SK-N-SH (cell line): ENCODE data around the gene CALCOCO1. TPM values are rescaled to one million over a fixed set of nuclear protein-coding genes. Genes with fewer than 3 reads are reported as not detected.

Experiments used
- CTCF ChIA-PET: fragments of 300-600, 350-600 bp; formaldehyde crosslinking; extraction: SDS; loops from one replicate; lab custom pipeline; 2021; lab: Yijun Ruan, JAX
- POLR2A ChIA-PET: fragments of 350-600 bp; sonication (Branson Sonifier 250); formaldehyde crosslinking; extraction: SDS; loops from one replicate; lab custom pipeline; 2020; ENCODE audit warnings: antibody characterized with exemption, inconsistent platforms; lab: Yijun Ruan, JAX
- DNase-seq: peaks from one replicate; pipeline ENCODE4 v3.0.0; 2012
- H2AFZ ChIP-seq: fragments of 200-600 bp; sonication (generic); 2 replicates; pipeline ENCODE4 v1.8.1; 2016; ENCODE audit warnings: antibody characterized with exemption, mild to moderate bottlenecking, low read depth
- H3F3A ChIP-seq: fragments of 200-600 bp; sonication (generic); replicated peaks from 2 replicates; pipeline ENCODE3; 2016; ENCODE audit warnings: antibody characterized with exemption, mild to moderate bottlenecking; ENCODE audit not compliant: insufficient read depth
- H3K27ac ChIP-seq, 2 experiments: fragments of 200-500 bp in 1 of 2; fragments of 200-600 bp in 1 of 2; sonication (Bioruptor generic) in 1 of 2; sonication (generic), shearing (Covaris generic) in 1 of 2; 2 replicates each; pipeline versions ENCODE4 v1.5.1 to v1.6.1; 2014 to 2016; ENCODE audit warnings: low read depth in 2 of 2, inconsistent platforms in 1 of 2, low read length in 1 of 2, mild to moderate bottlenecking in 1 of 2, mixed read lengths in 1 of 2
- H3K27me3 ChIP-seq: fragments of 200-600 bp; sonication (generic), shearing (Covaris generic); 2 replicates; pipeline ENCODE4 v1.6.1; 2016; ENCODE audit warnings: mixed run types; ENCODE audit not compliant: insufficient read depth
- H3K36me3 ChIP-seq, 2 experiments: fragments of 200-500 bp in 1 of 2; fragments of 200-600 bp in 1 of 2; sonication (Bioruptor generic) in 1 of 2; sonication (generic) in 1 of 2; replicated peaks in 1 of 2; 2 replicates each; pipeline versions ENCODE3 to v1.5.1; 2014 to 2016; ENCODE audit warnings: low read length in 1 of 2, mild to moderate bottlenecking in 1 of 2; ENCODE audit not compliant: insufficient read depth in 2 of 2, control insufficient read depth in 1 of 2
- H3K4me1 ChIP-seq, 2 experiments: fragments of 200-500 bp in 1 of 2; fragments of 200-600 bp in 1 of 2; sonication (Bioruptor generic) in 1 of 2; sonication (generic), shearing (Covaris generic) in 1 of 2; 2 replicates each; pipeline versions ENCODE4 v1.5.1 to v1.6.1; 2014 to 2016; ENCODE audit warnings: low read depth in 1 of 2, low read length in 1 of 2, mixed run types in 1 of 2; ENCODE audit not compliant: insufficient read depth in 2 of 2, control insufficient read depth in 1 of 2
- H3K4me2 ChIP-seq: fragments of 200-600 bp; sonication (generic), shearing (Covaris generic); 2 replicates; pipeline ENCODE4 v1.6.1; 2017; ENCODE audit warnings: mixed run types
- H3K4me3 ChIP-seq, 2 experiments: fragments of 200-500 bp in 1 of 2; fragments of 200-600 bp in 1 of 2; sonication (Bioruptor generic) in 1 of 2; sonication (generic), shearing (Covaris generic) in 1 of 2; 2 replicates each; pipeline versions ENCODE4 v1.5.1 to v1.8.1; 2014 to 2016; ENCODE audit warnings: low read depth in 2 of 2, inconsistent platforms in 1 of 2, low read length in 1 of 2, mild to moderate bottlenecking in 1 of 2, mixed read lengths in 1 of 2, moderate library complexity in 1 of 2
- H3K79me2 ChIP-seq: fragments of 200-600 bp; sonication (generic); 2 replicates; pipeline ENCODE4 v1.8.1; 2017; ENCODE audit warnings: mild to moderate bottlenecking; ENCODE audit not compliant: insufficient read depth
- H3K9ac ChIP-seq: fragments of 200-600 bp; sonication (generic); 2 replicates; pipeline ENCODE4 v1.6.1; 2017; ENCODE audit warnings: mixed run types
- H3K9me2 ChIP-seq: fragments of 200-600 bp; sonication (generic); 2 replicates; pipeline ENCODE4 v1.6.1; 2017; ENCODE audit warnings: mixed run types
- H3K9me3 ChIP-seq: fragments of 200-600 bp; sonication (generic); 2 replicates; pipeline ENCODE4 v1.6.1; 2017; ENCODE audit warnings: mixed run types, mild to moderate bottlenecking, moderate library complexity
- H4K20me1 ChIP-seq: fragments of 200-600 bp; sonication (generic); 2 replicates; pipeline ENCODE4 v1.6.1; 2017; ENCODE audit warnings: mild to moderate bottlenecking, mixed run types; ENCODE audit not compliant: insufficient read depth
- MXI1 ChIP-seq: IDR thresholded peaks from 2 replicates; pipeline ENCODE4 v1.6.1; 2012; ENCODE audit warnings: mild to moderate bottlenecking, low read depth, low read length, improper control_type of control experiment
- RAD21 ChIP-seq: IDR thresholded peaks from 2 replicates; pipeline ENCODE4 v1.6.1; 2012; ENCODE audit warnings: mild to moderate bottlenecking, low read length
- RXRA ChIP-seq: IDR thresholded peaks from 2 replicates; pipeline ENCODE4 v1.4.0; 2012; ENCODE audit warnings: low read depth, mild to moderate bottlenecking, borderline replicate concordance
- SMC3 ChIP-seq: IDR thresholded peaks from 2 replicates; pipeline ENCODE4 v1.6.1; 2012; ENCODE audit warnings: low read depth, low read length, improper control_type of control experiment
- WGBS: methylation state at CpG from one replicate; pipeline ENCODE4 v1.1.6; 2017; ENCODE audit warnings: low lambda C conversion rate; 5-methylcytosine and 5-hydroxymethylcytosine counted together
- polyA plus RNA-seq, 3 experiments: library from polyadenylated mRNA; depleted of rRNA; stranded (reverse); fragments of >200 nt; gene quantifications; 2 replicates each; pipeline ENCODE4 v1.2.3, GENCODE V29; 2012
- TF ChIP-seq, protein P1 (sequence below): IDR thresholded peaks from 2 replicates; pipeline ENCODE4 v1.4.0; 2012; ENCODE audit warnings: low read depth, borderline replicate concordance
- TF ChIP-seq, protein P2 (sequence below): fragments of 200-600 bp; sonication (generic); IDR thresholded peaks from 2 replicates; pipeline ENCODE4 v1.6.1; 2017; ENCODE audit warnings: antibody characterized with exemption, mild to moderate bottlenecking, moderate library complexity

CALCOCO1 gene
- polyA plus RNA-seq, 1 of the 3 experiments (the other 2 are of a cell fraction), result 72.1 TPM

DNA sequence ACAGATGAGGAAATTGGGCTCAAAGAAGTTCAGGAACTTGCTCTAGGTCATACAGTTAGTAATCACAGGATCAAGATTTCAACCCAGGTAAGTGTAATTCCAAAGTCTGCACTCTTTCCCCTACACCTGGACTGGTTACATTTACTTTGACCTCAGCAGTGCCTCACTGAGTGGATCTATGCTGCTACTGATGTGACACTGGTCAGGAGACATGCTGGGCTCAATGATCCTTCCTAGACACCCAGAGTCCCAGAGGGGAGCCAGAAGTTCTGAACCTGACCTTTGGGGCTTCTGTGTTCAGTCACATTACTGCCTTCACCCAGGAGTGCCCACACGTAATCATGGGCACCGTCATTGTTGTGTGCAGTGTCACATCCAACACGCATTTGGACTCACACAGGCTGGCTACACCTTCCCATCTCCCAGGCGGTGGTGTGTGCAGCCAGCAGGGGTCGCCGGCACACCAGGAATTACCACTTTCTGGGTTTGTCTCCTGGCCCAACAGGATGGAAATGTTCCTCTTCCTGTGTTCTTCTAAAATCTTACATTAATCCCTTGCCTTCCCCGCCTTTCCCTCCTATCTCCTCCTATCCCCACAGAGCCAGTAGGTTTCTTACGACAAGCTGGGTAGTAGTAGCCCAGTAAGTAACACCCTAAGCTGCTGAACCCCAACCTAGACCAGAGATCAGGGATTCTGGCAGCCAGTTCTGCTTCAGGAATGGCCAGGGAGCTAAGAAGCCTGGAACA, 25.6 kb downstream of the CALCOCO1 start:
- no peaks in the 10 kb centered on the region for H3K9me2 ChIP-seq
- no peak overlapping the region for H3K27ac ChIP-seq
- H3K9ac ChIP-seq, result no peak overlapping the region
- no peaks in the 10 kb centered on the region for H3K4me1 ChIP-seq
- ChIA-PET POLR2A (no interaction called here), CTCF (interaction anchor here (0.6 to 28.9 kb wide), 29 partner anchors 9 to 699 kb away, joined by 3 to 760 read pairs (median 7); partner anchors contain the start of genes ATP5MC2, CALCOCO1 and CISTR)
- no peak overlapping the region for H3K4me2 ChIP-seq
- peak; percentile 80 for DNase-seq
- WGBS, result 2% methylated on average over 5 of the region's 8 CpGs
- H3K4me3 ChIP-seq, result no peak overlapping the region; a peak in 1 of 4 replicates
- peaks cover 79% of the 10 kb centered on the region for H3K27me3 ChIP-seq
- H2AFZ ChIP-seq, result no peak overlapping the region
- TF ChIP-seq SMC3 (peak; percentile 85), RAD21 (peak; percentile 95), MXI1 (no peak)
- TF ChIP-seq, protein P1, sequence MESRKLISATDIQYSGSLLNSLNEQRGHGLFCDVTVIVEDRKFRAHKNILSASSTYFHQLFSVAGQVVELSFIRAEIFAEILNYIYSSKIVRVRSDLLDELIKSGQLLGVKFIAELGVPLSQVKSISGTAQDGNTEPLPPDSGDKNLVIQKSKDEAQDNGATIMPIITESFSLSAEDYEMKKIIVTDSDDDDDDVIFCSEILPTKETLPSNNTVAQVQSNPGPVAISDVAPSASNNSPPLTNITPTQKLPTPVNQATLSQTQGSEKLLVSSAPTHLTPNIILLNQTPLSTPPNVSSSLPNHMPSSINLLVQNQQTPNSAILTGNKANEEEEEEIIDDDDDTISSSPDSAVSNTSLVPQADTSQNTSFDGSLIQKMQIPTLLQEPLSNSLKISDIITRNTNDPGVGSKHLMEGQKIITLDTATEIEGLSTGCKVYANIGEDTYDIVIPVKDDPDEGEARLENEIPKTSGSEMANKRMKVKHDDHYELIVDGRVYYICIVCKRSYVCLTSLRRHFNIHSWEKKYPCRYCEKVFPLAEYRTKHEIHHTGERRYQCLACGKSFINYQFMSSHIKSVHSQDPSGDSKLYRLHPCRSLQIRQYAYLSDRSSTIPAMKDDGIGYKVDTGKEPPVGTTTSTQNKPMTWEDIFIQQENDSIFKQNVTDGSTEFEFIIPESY, result no peak
- TF ChIP-seq, protein P2, sequence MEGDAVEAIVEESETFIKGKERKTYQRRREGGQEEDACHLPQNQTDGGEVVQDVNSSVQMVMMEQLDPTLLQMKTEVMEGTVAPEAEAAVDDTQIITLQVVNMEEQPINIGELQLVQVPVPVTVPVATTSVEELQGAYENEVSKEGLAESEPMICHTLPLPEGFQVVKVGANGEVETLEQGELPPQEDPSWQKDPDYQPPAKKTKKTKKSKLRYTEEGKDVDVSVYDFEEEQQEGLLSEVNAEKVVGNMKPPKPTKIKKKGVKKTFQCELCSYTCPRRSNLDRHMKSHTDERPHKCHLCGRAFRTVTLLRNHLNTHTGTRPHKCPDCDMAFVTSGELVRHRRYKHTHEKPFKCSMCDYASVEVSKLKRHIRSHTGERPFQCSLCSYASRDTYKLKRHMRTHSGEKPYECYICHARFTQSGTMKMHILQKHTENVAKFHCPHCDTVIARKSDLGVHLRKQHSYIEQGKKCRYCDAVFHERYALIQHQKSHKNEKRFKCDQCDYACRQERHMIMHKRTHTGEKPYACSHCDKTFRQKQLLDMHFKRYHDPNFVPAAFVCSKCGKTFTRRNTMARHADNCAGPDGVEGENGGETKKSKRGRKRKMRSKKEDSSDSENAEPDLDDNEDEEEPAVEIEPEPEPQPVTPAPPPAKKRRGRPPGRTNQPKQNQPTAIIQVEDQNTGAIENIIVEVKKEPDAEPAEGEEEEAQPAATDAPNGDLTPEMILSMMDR, result peak; percentile 92
- no peaks in the 10 kb centered on the region for H3K79me2 ChIP-seq
- H4K20me1 ChIP-seq, result no peaks in the 10 kb centered on the region
- H3F3A ChIP-seq, result no peaks in the 10 kb centered on the region
- no peaks in the 10 kb centered on the region for H3K9me3 ChIP-seq
- no peaks in the 10 kb centered on the region for H3K36me3 ChIP-seq

DNA sequence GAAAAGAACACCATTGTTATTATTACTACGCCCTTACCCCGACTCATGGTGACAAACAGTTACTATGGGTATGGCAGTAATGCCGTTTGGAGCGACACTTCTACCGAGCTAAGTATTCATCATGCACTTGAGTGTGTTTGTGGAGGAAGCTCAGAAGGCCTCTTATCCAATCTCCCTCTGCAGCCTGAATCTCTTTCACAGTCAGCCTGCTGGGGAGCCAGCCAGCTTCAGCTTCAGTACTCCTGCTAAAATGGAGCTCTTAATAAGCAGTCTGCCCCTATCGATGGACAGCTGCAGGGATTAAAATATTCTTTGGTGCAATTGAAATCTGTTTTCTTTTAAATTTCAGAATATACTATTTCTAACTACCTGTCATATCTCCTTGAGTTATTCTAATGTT, 26.7 kb downstream of the CALCOCO1 start:
- Histone ChIP-seq H3K27me3 (peaks cover 69% of the 10 kb centered on the region), H3K4me3 (no peak overlapping the region), H3K4me2 (no peak overlapping the region), H3K79me2 (no peaks in the 10 kb centered on the region), H3F3A (no peaks in the 10 kb centered on the region), H3K27ac (no peak overlapping the region)
- CTCF ChIA-PET, result interaction anchor here (0.9 to 28.9 kb wide), 15 partner anchors 9 to 157 kb away, joined by 3 to 760 read pairs (median 5); partner anchors contain the start of genes ATP5MC2 and CISTR
- POLR2A ChIA-PET, result interaction anchor here (1.0 kb wide), 1 partner anchor 46 kb away, joined by 3 read pairs; no protein-coding TSS in a partner anchor
- WGBS, result 36% methylated on average over 6 of the region's 6 CpGs
- TF ChIP-seq RXRA, result no peak
- TF ChIP-seq, protein P2, result peak; percentile 10; the same call in 1 of the 2 replicates
- TF ChIP-seq, all 33 proteins: peak for 1
- H3K9me3 ChIP-seq, result no peaks in the 10 kb centered on the region
- H3K36me3 ChIP-seq, result no peaks in the 10 kb centered on the region
- H3K9ac ChIP-seq, result no peak overlapping the region
- no peak for DNase-seq
- no peaks in the 10 kb centered on the region for H4K20me1 ChIP-seq
- H3K4me1 ChIP-seq, result no peaks in the 10 kb centered on the region
- H3K9me2 ChIP-seq, result no peaks in the 10 kb centered on the region
- H2AFZ ChIP-seq, result no peak overlapping the region
